ENCODE measurements around the gene CPNE8.

Gene CPNE8

GRCh38 chr12:38610808-38611350, 294.5 kb downstream of the CPNE8 start:
- peak; percentile 74 for FAIRE-seq

GRCh38 chr12:38607295-38607694, 298.1 kb downstream of the CPNE8 start:
- FAIRE-seq = no peak
